ENCODE measurements around the gene EOMES.

GRCh38 chr3:27749643-27750042 lies 27.5 kb upstream of the EOMES start:
- no peak for TF ChIP-seq CTCF (IDR thresholded peaks at IDR 0.05)
- TF ChIP-seq EP300 (IDR thresholded peaks at IDR 0.05), result no peak
